ENCODE data around the gene SIAH3. TPM values are rescaled to one million over a fixed set of nuclear protein-coding genes. Genes with fewer than 3 reads are reported as not detected.

Gene SIAH3
- total and polyA plus RNA-seq, 2 experiments from 2014 or later = 0.13 to 0.17 TPM

DNA sequence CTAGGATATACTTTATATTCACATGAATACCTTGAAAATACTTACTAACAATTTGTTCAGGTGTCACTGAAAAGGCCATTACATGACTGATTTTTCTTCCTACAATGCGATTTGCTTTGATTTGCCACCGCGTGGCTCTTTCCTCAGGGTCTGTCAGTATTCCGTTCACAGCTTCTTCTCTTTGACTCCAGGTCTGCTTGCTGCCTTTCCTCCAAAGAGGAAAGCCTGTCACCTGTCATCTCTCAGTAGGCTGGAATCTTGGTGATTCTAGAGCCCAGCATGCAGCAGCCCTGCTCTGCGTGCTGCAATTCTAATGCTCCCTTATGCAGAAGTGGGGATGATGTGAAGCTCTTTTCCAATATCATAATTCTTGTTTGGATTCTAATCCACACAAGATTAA is 33.6 kb upstream of the SIAH3 start:
- Mint-ChIP-seq H3K27ac (no peak overlapping the region), H3K9me3 (no peaks in the 10 kb centered on the region; the same call in 2 of the 3 replicates), H3K4me1 (peaks cover 31% of the 10 kb centered on the region), H3K4me3 (no peak overlapping the region), H3K36me3 (ENCODE audit: low read depth) (no peaks in the 10 kb centered on the region), H3K27me3 (ENCODE audit: insufficient read depth, low read depth, poor library complexity) (no peaks in the 10 kb centered on the region)
- no peak overlapping the region for H3K4me2 ChIP-seq
- H3K4me3 ChIP-seq = no peak overlapping the region
- no peaks in the 10 kb centered on the region for H3F3A ChIP-seq (replicated peaks; ENCODE audit: low read depth)
- TF ChIP-seq JUNB (IDR thresholded peaks at IDR 0.05; ENCODE audit: unreplicated experiment) (no peak), NANOG (IDR thresholded peaks at IDR 0.05; ENCODE audit: borderline replicate concordance) (no peak), EZH2phosphoT487 (IDR thresholded peaks at IDR 0.05; ENCODE audit: unreplicated experiment) (no peak), POLR2AphosphoS5 (IDR thresholded peaks at IDR 0.05; ENCODE audit: low read depth) (no peak), ZNF114 (CRISPR knock-in tag; IDR thresholded peaks at IDR 0.05) (no peak), EZH2 (IDR thresholded peaks at IDR 0.05; ENCODE audit: low read depth, unreplicated experiment) (no peak), STAT1 (IDR thresholded peaks at IDR 0.05; ENCODE audit: unreplicated experiment) (no peak), CREB1 (CRISPR knock-in tag; IDR thresholded peaks at IDR 0.05; ENCODE audit: low read depth) (no peak), ZNF331 (CRISPR knock-in tag; IDR thresholded peaks at IDR 0.05; ENCODE audit: low read depth) (no peak)
- TF ChIP-seq, protein P1, sequence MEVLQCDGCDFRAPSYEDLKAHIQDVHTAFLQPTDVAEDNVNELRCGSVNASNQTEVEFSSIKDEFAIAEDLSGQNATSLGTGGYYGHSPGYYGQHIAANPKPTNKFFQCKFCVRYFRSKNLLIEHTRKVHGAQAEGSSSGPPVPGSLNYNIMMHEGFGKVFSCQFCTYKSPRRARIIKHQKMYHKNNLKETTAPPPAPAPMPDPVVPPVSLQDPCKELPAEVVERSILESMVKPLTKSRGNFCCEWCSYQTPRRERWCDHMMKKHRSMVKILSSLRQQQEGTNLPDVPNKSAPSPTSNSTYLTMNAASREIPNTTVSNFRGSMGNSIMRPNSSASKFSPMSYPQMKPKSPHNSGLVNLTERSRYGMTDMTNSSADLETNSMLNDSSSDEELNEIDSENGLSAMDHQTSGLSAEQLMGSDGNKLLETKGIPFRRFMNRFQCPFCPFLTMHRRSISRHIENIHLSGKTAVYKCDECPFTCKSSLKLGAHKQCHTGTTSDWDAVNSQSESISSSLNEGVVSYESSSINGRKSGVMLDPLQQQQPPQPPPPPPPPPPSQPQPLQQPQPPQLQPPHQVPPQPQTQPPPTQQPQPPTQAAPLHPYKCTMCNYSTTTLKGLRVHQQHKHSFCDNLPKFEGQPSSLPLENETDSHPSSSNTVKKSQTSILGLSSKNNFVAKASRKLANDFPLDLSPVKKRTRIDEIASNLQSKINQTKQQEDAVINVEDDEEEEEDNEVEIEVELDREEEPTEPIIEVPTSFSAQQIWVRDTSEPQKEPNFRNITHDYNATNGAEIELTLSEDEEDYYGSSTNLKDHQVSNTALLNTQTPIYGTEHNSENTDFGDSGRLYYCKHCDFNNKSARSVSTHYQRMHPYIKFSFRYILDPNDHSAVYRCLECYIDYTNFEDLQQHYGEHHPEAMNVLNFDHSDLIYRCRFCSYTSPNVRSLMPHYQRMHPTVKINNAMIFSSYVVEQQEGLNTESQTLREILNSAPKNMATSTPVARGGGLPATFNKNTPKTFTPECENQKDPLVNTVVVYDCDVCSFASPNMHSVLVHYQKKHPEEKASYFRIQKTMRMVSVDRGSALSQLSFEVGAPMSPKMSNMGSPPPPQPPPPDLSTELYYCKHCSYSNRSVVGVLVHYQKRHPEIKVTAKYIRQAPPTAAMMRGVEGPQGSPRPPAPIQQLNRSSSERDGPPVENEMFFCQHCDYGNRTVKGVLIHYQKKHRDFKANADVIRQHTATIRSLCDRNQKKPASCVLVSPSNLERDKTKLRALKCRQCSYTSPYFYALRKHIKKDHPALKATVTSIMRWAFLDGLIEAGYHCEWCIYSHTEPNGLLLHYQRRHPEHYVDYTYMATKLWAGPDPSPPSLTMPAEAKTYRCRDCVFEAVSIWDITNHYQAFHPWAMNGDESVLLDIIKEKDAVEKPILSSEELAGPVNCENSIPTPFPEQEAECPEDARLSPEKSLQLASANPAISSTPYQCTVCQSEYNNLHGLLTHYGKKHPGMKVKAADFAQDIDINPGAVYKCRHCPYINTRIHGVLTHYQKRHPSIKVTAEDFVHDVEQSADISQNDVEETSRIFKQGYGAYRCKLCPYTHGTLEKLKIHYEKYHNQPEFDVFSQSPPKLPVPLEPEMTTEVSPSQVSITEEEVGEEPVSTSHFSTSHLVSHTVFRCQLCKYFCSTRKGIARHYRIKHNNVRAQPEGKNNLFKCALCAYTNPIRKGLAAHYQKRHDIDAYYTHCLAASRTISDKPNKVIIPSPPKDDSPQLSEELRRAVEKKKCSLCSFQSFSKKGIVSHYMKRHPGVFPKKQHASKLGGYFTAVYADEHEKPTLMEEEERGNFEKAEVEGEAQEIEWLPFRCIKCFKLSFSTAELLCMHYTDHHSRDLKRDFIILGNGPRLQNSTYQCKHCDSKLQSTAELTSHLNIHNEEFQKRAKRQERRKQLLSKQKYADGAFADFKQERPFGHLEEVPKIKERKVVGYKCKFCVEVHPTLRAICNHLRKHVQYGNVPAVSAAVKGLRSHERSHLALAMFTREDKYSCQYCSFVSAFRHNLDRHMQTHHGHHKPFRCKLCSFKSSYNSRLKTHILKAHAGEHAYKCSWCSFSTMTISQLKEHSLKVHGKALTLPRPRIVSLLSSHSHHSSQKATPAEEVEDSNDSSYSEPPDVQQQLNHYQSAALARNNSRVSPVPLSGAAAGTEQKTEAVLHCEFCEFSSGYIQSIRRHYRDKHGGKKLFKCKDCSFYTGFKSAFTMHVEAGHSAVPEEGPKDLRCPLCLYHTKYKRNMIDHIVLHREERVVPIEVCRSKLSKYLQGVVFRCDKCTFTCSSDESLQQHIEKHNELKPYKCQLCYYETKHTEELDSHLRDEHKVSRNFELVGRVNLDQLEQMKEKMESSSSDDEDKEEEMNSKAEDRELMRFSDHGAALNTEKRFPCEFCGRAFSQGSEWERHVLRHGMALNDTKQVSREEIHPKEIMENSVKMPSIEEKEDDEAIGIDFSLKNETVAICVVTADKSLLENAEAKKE (CRISPR knock-in tag; IDR thresholded peaks at IDR 0.05) = no peak
- TF ChIP-seq, protein P2, sequence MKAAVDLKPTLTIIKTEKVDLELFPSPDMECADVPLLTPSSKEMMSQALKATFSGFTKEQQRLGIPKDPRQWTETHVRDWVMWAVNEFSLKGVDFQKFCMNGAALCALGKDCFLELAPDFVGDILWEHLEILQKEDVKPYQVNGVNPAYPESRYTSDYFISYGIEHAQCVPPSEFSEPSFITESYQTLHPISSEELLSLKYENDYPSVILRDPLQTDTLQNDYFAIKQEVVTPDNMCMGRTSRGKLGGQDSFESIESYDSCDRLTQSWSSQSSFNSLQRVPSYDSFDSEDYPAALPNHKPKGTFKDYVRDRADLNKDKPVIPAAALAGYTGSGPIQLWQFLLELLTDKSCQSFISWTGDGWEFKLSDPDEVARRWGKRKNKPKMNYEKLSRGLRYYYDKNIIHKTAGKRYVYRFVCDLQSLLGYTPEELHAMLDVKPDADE (IDR thresholded peaks at IDR 0.05) = no peak
- TF ChIP-seq, protein P3, sequence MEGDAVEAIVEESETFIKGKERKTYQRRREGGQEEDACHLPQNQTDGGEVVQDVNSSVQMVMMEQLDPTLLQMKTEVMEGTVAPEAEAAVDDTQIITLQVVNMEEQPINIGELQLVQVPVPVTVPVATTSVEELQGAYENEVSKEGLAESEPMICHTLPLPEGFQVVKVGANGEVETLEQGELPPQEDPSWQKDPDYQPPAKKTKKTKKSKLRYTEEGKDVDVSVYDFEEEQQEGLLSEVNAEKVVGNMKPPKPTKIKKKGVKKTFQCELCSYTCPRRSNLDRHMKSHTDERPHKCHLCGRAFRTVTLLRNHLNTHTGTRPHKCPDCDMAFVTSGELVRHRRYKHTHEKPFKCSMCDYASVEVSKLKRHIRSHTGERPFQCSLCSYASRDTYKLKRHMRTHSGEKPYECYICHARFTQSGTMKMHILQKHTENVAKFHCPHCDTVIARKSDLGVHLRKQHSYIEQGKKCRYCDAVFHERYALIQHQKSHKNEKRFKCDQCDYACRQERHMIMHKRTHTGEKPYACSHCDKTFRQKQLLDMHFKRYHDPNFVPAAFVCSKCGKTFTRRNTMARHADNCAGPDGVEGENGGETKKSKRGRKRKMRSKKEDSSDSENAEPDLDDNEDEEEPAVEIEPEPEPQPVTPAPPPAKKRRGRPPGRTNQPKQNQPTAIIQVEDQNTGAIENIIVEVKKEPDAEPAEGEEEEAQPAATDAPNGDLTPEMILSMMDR (conservative IDR thresholded peaks at IDR 0.05; ENCODE audit: low read depth in 2 of 2) = no peak
- TF ChIP-seq, protein P4, sequence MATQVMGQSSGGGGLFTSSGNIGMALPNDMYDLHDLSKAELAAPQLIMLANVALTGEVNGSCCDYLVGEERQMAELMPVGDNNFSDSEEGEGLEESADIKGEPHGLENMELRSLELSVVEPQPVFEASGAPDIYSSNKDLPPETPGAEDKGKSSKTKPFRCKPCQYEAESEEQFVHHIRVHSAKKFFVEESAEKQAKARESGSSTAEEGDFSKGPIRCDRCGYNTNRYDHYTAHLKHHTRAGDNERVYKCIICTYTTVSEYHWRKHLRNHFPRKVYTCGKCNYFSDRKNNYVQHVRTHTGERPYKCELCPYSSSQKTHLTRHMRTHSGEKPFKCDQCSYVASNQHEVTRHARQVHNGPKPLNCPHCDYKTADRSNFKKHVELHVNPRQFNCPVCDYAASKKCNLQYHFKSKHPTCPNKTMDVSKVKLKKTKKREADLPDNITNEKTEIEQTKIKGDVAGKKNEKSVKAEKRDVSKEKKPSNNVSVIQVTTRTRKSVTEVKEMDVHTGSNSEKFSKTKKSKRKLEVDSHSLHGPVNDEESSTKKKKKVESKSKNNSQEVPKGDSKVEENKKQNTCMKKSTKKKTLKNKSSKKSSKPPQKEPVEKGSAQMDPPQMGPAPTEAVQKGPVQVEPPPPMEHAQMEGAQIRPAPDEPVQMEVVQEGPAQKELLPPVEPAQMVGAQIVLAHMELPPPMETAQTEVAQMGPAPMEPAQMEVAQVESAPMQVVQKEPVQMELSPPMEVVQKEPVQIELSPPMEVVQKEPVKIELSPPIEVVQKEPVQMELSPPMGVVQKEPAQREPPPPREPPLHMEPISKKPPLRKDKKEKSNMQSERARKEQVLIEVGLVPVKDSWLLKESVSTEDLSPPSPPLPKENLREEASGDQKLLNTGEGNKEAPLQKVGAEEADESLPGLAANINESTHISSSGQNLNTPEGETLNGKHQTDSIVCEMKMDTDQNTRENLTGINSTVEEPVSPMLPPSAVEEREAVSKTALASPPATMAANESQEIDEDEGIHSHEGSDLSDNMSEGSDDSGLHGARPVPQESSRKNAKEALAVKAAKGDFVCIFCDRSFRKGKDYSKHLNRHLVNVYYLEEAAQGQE (IDR thresholded peaks at IDR 0.05; ENCODE audit: unreplicated experiment) = no peak
- peaks cover 4% of the 10 kb centered on the region; the same call in 1 of the 2 replicates for H3K9me2 ChIP-seq (ENCODE audit: insufficient read depth)
- H3K79me2 ChIP-seq (replicated peaks; ENCODE audit: insufficient read depth) = no peaks in the 10 kb centered on the region
- DNase-seq (ENCODE audit: low spot score) (no peak), ATAC-seq (no peak)
- no peaks in the 10 kb centered on the region for H3K27me3 ChIP-seq (ENCODE audit: insufficient read depth)
- no peak overlapping the region for H3K27ac ChIP-seq (ENCODE audit: low read depth)
- no peaks in the 10 kb centered on the region for H4K20me1 ChIP-seq (replicated peaks; ENCODE audit: insufficient read depth)
- peaks cover 19% of the 10 kb centered on the region for H3K4me1 ChIP-seq (ENCODE audit: insufficient read depth)
- H2AFZ ChIP-seq = no peak overlapping the region
- H3K36me3 ChIP-seq (ENCODE audit: insufficient read depth) = no peaks in the 10 kb centered on the region

Data from GM23338 (cell line).